A549 (cell line): ENCODE results near the gene FOXE1. TPM values are rescaled to one million over a fixed set of nuclear protein-coding genes. Genes with fewer than 3 reads are reported as not detected.

ENCODE experiments used
- ATAC-seq, 2 experiments: fragments of 200-7000 bp in 1 of 2; fragments of >200 bp in 1 of 2; cut with Nextera tagmentation in 1 of 2; cut with Tn5 transposase in 1 of 2; 3 replicates each; pipeline versions ENCODE4 v1.8.0 to v1.9.1; 2018 to 2020; ENCODE audit warnings: mild to moderate bottlenecking in 1 of 2, moderate library complexity in 1 of 2
- CTCF ChIA-PET: fragments of 300-600 bp; sonication (Branson Sonifier 250); formaldehyde crosslinking; extraction: SDS; loops from one replicate; lab custom pipeline; 2021; ENCODE audit warnings: antibody characterized with exemption, inconsistent platforms; lab: Yijun Ruan, JAX
- POLR2A ChIA-PET: fragments of 350-600 bp; formaldehyde crosslinking; extraction: SDS; loops from one replicate; lab custom pipeline; 2021; ENCODE audit warnings: antibody characterized with exemption, inconsistent platforms; lab: Yijun Ruan, JAX
- DNase-seq, 2 experiments: peaks; one replicate each; pipeline versions ENCODE4 v3.0.0 to v3.0.0-alpha.2; 2011 to 2016; ENCODE audit warnings: low read depth in 1 of 2, low spot score in 1 of 2
- FAIRE-seq: peaks from 2 replicates; lab custom pipeline; 2011; peaks lifted over from hg19 to GRCh38; lab: Jason Lieb, UNC
- H3K27ac ChIP-seq, 2 experiments: fragments of >200 bp; sonication (Bioruptor Twin); formaldehyde crosslinking; 3 replicates each; pipeline ENCODE4 v1.5.1; 2016 to 2017
- H3K4me1 ChIP-seq: fragments of >200 bp; sonication (Bioruptor Twin); formaldehyde crosslinking; 3 replicates; pipeline ENCODE4 v1.6.1; 2016
- H3K4me2 ChIP-seq: fragments of >200 bp; sonication (Bioruptor Twin); formaldehyde crosslinking; 3 replicates; pipeline ENCODE4 v1.6.1; 2016
- H3K4me3 ChIP-seq: fragments of >200 bp; sonication (Bioruptor Twin); formaldehyde crosslinking; 3 replicates; pipeline ENCODE4 v1.5.1; 2016
- H3K9me3 ChIP-seq: fragments of >200 bp; sonication (Bioruptor Twin); formaldehyde crosslinking; 3 replicates; pipeline ENCODE4 v1.6.1; 2016
- BHLHE40 ChIP-seq: IDR thresholded peaks from 2 replicates; pipeline ENCODE4 v1.6.1; 2012; ENCODE audit warnings: low read depth, low read length, inconsistent platforms
- CBX2 ChIP-seq: fragments of 200-600 bp; sonication (generic); IDR thresholded peaks from 2 replicates; pipeline ENCODE4 v1.6.1; 2016; ENCODE audit warnings: low read depth, mild to moderate bottlenecking, borderline replicate concordance
- CBX8 ChIP-seq: fragments of 200-600 bp; sonication (generic); IDR thresholded peaks from 2 replicates; pipeline ENCODE4 v1.6.1; 2016
- CHD2 ChIP-seq: fragments of 150-350 bp; IDR thresholded peaks from 2 replicates; pipeline ENCODE4 v1.6.1; 2014; ENCODE audit warnings: low read length; ENCODE audit not compliant: partially characterized antibody
- CHD4 ChIP-seq: fragments of 200-600 bp; sonication (generic); IDR thresholded peaks from 2 replicates; pipeline ENCODE4 v1.6.1; 2016; ENCODE audit warnings: antibody characterized with exemption, mild to moderate bottlenecking, borderline replicate concordance
- E2F6 ChIP-seq: IDR thresholded peaks from 2 replicates; pipeline ENCODE4 v1.6.1; 2012; ENCODE audit warnings: low read depth, borderline replicate concordance
- EP300 ChIP-seq, 2 experiments: fragments of >200 bp; sonication (Bioruptor Twin); formaldehyde crosslinking; IDR thresholded peaks; 2 replicates in 1 of 2; 3 replicates in 1 of 2; pipeline ENCODE4 v1.6.1; 2016 to 2017
- FOSL2 ChIP-seq, 2 experiments: fragments of 450-650 bp in 1 of 2; fragments of >200 bp in 1 of 2; sonication (Bioruptor Twin) in 1 of 2; formaldehyde crosslinking; IDR thresholded peaks; 2 replicates each; pipeline versions ENCODE4 v1.5.0 to v1.6.1; 2016 to 2020; ENCODE audit warnings: mild to moderate bottlenecking in 1 of 2, moderate library complexity in 1 of 2
- FOXS1 ChIP-seq: fragments of 250-450 bp; sonication (Bioruptor Pico); IDR thresholded peaks from 2 replicates; pipeline ENCODE4 v1.5.0; 2020; ENCODE audit warnings: mild to moderate bottlenecking, moderate library complexity
- HOXB13 ChIP-seq: fragments of 250-450 bp; sonication (Bioruptor Pico); IDR thresholded peaks from 2 replicates; pipeline ENCODE4 v1.5.0; 2020; ENCODE audit warnings: low read depth, mild to moderate bottlenecking, moderate library complexity
- MAFK ChIP-seq: fragments of 450-650 bp; IDR thresholded peaks from 2 replicates; pipeline ENCODE4 v1.6.1; 2014; ENCODE audit not compliant: partially characterized antibody
- MAZ ChIP-seq: fragments of 150-350 bp; IDR thresholded peaks from 2 replicates; pipeline ENCODE4 v1.6.1; 2014; ENCODE audit warnings: antibody characterized with exemption, low read depth, low read length, borderline replicate concordance
- MYC ChIP-seq: IDR thresholded peaks from 2 replicates; pipeline ENCODE4 v1.6.1; 2012; ENCODE audit warnings: mild to moderate bottlenecking, inconsistent platforms, low read length, improper control_type of control experiment, borderline replicate concordance
- NR3C1 ChIP-seq: fragments of >200 bp; sonication (Bioruptor Twin); formaldehyde crosslinking; IDR thresholded peaks from 3 replicates; pipeline ENCODE4 v1.6.1; 2017
- POLR2A ChIP-seq: IDR thresholded peaks from 2 replicates; pipeline ENCODE4 v1.6.1; 2012; ENCODE audit warnings: mild to moderate bottlenecking, low read length
- RARB ChIP-seq: fragments of 250-450 bp; sonication (Bioruptor Pico); IDR thresholded peaks from 2 replicates; pipeline ENCODE4 v1.8.0; 2021; ENCODE audit warnings: mild to moderate bottlenecking, moderate library complexity
- RCOR1 ChIP-seq: fragments of 150-350 bp; IDR thresholded peaks from 2 replicates; pipeline ENCODE4 v1.6.1; 2014; ENCODE audit warnings: antibody characterized with exemption, low read length, low read depth
- RNF2 ChIP-seq: fragments of 200-600 bp; sonication (generic); IDR thresholded peaks from 2 replicates; pipeline ENCODE4 v1.6.1; 2016; ENCODE audit warnings: low read depth, mild to moderate bottlenecking, antibody characterized with exemption, moderate library complexity, borderline replicate concordance
- SREBF2 ChIP-seq: fragments of 450-650 bp; IDR thresholded peaks from 2 replicates; pipeline ENCODE4 v1.6.1; 2014; ENCODE audit warnings: mild to moderate bottlenecking, moderate library complexity
- TP53 ChIP-seq: fragments of 250-450 bp; sonication (Bioruptor Pico); IDR thresholded peaks from 2 replicates; pipeline ENCODE4 v1.5.0; 2021; ENCODE audit warnings: mild to moderate bottlenecking, moderate library complexity
- ZNF302 ChIP-seq: fragments of 250-450 bp; sonication (Bioruptor Pico); IDR thresholded peaks from 2 replicates; pipeline ENCODE4 v1.9.0; 2021; ENCODE audit warnings: inconsistent platforms, mild to moderate bottlenecking, moderate library complexity
- WGBS: methylation state at CpG from one replicate; pipeline ENCODE4 v1.1.6; 2017; ENCODE audit errors: missing lambda C conversion rate; 5-methylcytosine and 5-hydroxymethylcytosine counted together
- polyA plus RNA-seq, 4 experiments: library from polyadenylated mRNA; depleted of rRNA in 3 of 4; stranded (reverse); fragments of >200 nt; fragmentation: RNase III in 1 of 4; extraction: RNeasy Plus Mini Kit Qiagen cat#74134 plus additional on column Dnase treatment in 1 of 4; gene quantifications; 2 replicates in 3 of 4; 3 replicates in 1 of 4; pipeline ENCODE4 v1.2.3, GENCODE V29; 2011 to 2017
- TF ChIP-seq, protein P1 (sequence below): fragments of 250-450 bp; sonication (Bioruptor Pico); IDR thresholded peaks from 2 replicates; pipeline ENCODE4 v1.5.0; 2020; ENCODE audit warnings: low read depth, mild to moderate bottlenecking, moderate library complexity
- TF ChIP-seq, protein P2 (sequence below): fragments of >200 bp; sonication (Bioruptor Twin); formaldehyde crosslinking; IDR thresholded peaks from 3 replicates; pipeline ENCODE4 v1.6.1; 2016
- TF ChIP-seq, protein P3 (sequence below): IDR thresholded peaks from 2 replicates; pipeline ENCODE4 v1.6.1; 2012

The FOXE1 gene
- polyA plus RNA-seq, 2 of the 4 experiments (the other 2 are of a cell fraction): 5.5 to 6.3 TPM

DNA sequence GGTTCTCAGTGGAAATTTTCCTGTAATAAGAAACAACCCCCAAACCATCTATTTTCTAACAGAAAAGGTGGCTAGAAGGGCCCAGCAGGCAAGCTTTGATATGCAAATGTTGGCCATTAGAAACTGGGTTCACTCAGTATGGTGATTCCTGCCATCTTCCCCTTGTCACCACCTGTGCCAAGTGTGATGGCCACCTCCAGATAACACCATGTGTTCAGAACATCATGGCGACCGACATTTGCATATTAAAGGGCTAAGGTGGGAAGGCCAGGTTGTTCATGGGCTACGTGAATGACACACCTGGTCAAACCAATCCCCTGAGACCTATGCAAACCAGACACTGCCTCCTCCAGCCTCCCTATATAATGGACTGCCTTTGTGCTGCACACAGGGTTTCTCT, 20.4 kb downstream of the FOXE1 start:
- DNase-seq (no peak), ATAC-seq (no peak), FAIRE-seq (no peak)
- peak overlapping the region; percentile 19 to 90; a peak in 3 of 6 replicates for H3K27ac ChIP-seq
- peaks cover 34% of the 10 kb centered on the region for H3K4me1 ChIP-seq
- ChIA-PET POLR2A (interaction anchor here (0.5 kb wide), 1 partner anchor 75 kb away, joined by 3 read pairs; no protein-coding TSS in a partner anchor), CTCF (interaction anchor here (1.0 to 2.0 kb wide), 4 partner anchors 14 to 27 kb away, joined by 3 to 5 read pairs (median 4); no protein-coding TSS in a partner anchor)
- TF ChIP-seq SREBF2 (no peak), POLR2A (no peak), FOSL2 (IDR thresholded peaks at IDR 0.05) (no peak), FOSL2 (CRISPR knock-in tag; IDR thresholded peaks at IDR 0.05) (no peak), NR3C1 (no peak), RNF2 (no peak), HOXB13 (CRISPR knock-in tag) (no peak), MYC (no peak), CBX8 (no peak), CBX2 (no peak)
- WGBS: 90% methylated on average over 3 of the region's 3 CpGs
- H3K4me3 ChIP-seq: no peak overlapping the region
- no peaks in the 10 kb centered on the region for H3K9me3 ChIP-seq
- H3K4me2 ChIP-seq: no peak overlapping the region

GRCh38 chr9:97873882-97874281, 20.9 kb downstream of the FOXE1 start:
- WGBS: 75% methylated on average over 6 of the region's 6 CpGs
- FAIRE-seq (no peak), DNase-seq (peak; percentile 14 to 42), ATAC-seq (no peak)
- Histone ChIP-seq H3K4me3 (no peak overlapping the region), H3K4me2 (no peak overlapping the region), H3K9me3 (no peaks in the 10 kb centered on the region), H3K4me1 (peaks cover 34% of the 10 kb centered on the region), H3K27ac (peak overlapping the region; percentile 84 to 90; a peak in 4 of 6 replicates)
- ChIA-PET CTCF (interaction anchor here (1.0 to 2.0 kb wide), 7 partner anchors 15 to 69 kb away, joined by 3 to 8 read pairs (median 4); partner anchors contain the start of genes FOXE1 and TRMO), POLR2A (interaction anchor here (0.5 kb wide), 1 partner anchor 75 kb away, joined by 3 read pairs; no protein-coding TSS in a partner anchor)
- TF ChIP-seq BHLHE40: no peak
- no peak for TF ChIP-seq FOSL2 (IDR thresholded peaks at IDR 0.05)
- TF ChIP-seq FOSL2 (CRISPR knock-in tag; IDR thresholded peaks at IDR 0.05): peak; percentile 66

- FAIRE-seq (no peak), ATAC-seq (no peak), DNase-seq (no peak)
- ChIA-PET POLR2A (no interaction called here), CTCF (interaction anchor here (1.0 to 3.2 kb wide), 7 partner anchors 15 to 70 kb away, joined by 3 to 14 read pairs (median 4); partner anchors contain the start of genes FOXE1 and TRMO)
- Histone ChIP-seq H3K9me3 (no peaks in the 10 kb centered on the region), H3K4me2 (no peak overlapping the region), H3K27ac (peak overlapping the region; percentile 84 to 90), H3K4me3 (no peak overlapping the region), H3K4me1 (peaks cover 34% of the 10 kb centered on the region)
- TF ChIP-seq TP53 (CRISPR knock-in tag): no peak
- no peak for TF ChIP-seq CHD4
- no peak for TF ChIP-seq CHD2
- no peak for TF ChIP-seq EP300 (IDR thresholded peaks at IDR 0.05)
- TF ChIP-seq, protein P1, sequence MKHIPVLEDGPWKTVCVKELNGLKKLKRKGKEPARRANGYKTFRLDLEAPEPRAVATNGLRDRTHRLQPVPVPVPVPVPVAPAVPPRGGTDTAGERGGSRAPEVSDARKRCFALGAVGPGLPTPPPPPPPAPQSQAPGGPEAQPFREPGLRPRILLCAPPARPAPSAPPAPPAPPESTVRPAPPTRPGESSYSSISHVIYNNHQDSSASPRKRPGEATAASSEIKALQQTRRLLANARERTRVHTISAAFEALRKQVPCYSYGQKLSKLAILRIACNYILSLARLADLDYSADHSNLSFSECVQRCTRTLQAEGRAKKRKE (CRISPR knock-in tag): no peak
- TF ChIP-seq MAZ: no peak
- TF ChIP-seq, protein P2, sequence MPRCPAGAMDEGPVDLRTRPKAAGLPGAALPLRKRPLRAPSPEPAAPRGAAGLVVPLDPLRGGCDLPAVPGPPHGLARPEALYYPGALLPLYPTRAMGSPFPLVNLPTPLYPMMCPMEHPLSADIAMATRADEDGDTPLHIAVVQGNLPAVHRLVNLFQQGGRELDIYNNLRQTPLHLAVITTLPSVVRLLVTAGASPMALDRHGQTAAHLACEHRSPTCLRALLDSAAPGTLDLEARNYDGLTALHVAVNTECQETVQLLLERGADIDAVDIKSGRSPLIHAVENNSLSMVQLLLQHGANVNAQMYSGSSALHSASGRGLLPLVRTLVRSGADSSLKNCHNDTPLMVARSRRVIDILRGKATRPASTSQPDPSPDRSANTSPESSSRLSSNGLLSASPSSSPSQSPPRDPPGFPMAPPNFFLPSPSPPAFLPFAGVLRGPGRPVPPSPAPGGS: no peak
- TF ChIP-seq, protein P3, sequence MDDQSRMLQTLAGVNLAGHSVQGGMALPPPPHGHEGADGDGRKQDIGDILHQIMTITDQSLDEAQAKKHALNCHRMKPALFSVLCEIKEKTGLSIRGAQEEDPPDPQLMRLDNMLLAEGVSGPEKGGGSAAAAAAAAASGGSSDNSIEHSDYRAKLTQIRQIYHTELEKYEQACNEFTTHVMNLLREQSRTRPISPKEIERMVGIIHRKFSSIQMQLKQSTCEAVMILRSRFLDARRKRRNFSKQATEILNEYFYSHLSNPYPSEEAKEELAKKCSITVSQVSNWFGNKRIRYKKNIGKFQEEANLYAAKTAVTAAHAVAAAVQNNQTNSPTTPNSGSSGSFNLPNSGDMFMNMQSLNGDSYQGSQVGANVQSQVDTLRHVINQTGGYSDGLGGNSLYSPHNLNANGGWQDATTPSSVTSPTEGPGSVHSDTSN: no peak
- no peak for TF ChIP-seq E2F6
- TF ChIP-seq FOXS1 (CRISPR knock-in tag): no peak
- TF ChIP-seq RCOR1: no peak
- TF ChIP-seq RARB (CRISPR knock-in tag): no peak
- no peak for TF ChIP-seq MAFK
- no peak for TF ChIP-seq ZNF302
- 86% methylated on average over 6 of the region's 6 CpGs for WGBS
Measured at GRCh38 chr9:97874624-97875023, 21.6 kb downstream of the FOXE1 start.
